Tibial nerve (tissue), 4 donors: Measurements from ENCODE around the gene TES. TPM values are rescaled to one million over a fixed set of nuclear protein-coding genes. Genes with fewer than 3 reads are reported as not detected.
A peak's percentile ranks its signal among the peaks of the same experiment; 100 is the strongest.

Source experiments
- DNase-seq, 2 donors: peaks; one replicate each; pipeline ENCODE4 v3.0.0-alpha.2; 2019; ENCODE audit warnings: low spot score in 2 of 2
- H3K27ac ChIP-seq, 4 donors: fragments of 200-600 bp; sonication (generic) in 3 of 4; one replicate each; pipeline ENCODE4 v1.5.1; 2017 to 2019; ENCODE audit warnings: mild to moderate bottlenecking in 1 of 4
- H3K27me3 ChIP-seq, 2 donors: fragments of 200-600 bp; sonication (generic) in 1 of 2; one replicate each; pipeline versions ENCODE4 v1.5.1 to v1.6.0; 2017 to 2019
- H3K36me3 ChIP-seq, 3 donors: fragments of 200-600 bp; sonication (generic); one replicate each; pipeline ENCODE4 v1.5.1; 2018 to 2019
- H3K4me1 ChIP-seq, 4 donors: fragments of 200-600 bp; sonication (generic) in 3 of 4; one replicate each; pipeline ENCODE4 v1.5.1; 2017 to 2019
- H3K4me3 ChIP-seq, 4 donors: fragments of 200-600 bp; sonication (generic) in 3 of 4; one replicate each; pipeline ENCODE4 v1.5.1; 2017 to 2019; ENCODE audit warnings: mild to moderate bottlenecking in 1 of 4, moderate library complexity in 1 of 4
- H3K9me3 ChIP-seq, 4 donors: fragments of 200-600 bp; sonication (generic) in 3 of 4; one replicate each; pipeline ENCODE4 v1.5.1; 2017 to 2019
- EP300 ChIP-seq, 2 donors: sonication (generic); formaldehyde crosslinking; IDR thresholded peaks; one replicate each; pipeline ENCODE4 v1.6.1; 2017; ENCODE audit warnings: antibody characterized with exemption in 2 of 2, mild to moderate bottlenecking in 1 of 2
- POLR2A ChIP-seq, 2 donors: fragments of 450-650 bp; IDR thresholded peaks; one replicate each; pipeline ENCODE4 v1.6.1; 2017; ENCODE audit warnings: antibody characterized with exemption in 2 of 2, mild to moderate bottlenecking in 2 of 2, moderate library complexity in 2 of 2
- WGBS, 2 donors: methylation state at CpG; one replicate each; pipeline ENCODE4 v1.1.5; 2018; 5-methylcytosine and 5-hydroxymethylcytosine counted together
- total RNA-seq, 4 donors: library from RNA; depleted of rRNA; stranded (reverse); fragments of >200 nt; gene quantifications; one replicate each; pipeline ENCODE4 v1.1.0, GENCODE V29; 2016
- TF ChIP-seq, protein P1 (sequence below), 5 experiments: fragments of 200-600 bp in 3 of 5; fragments of 450-650 bp in 2 of 5; sonication (generic) in 3 of 5; IDR thresholded peaks; one replicate each; pipeline ENCODE4 v1.5.1; 2016 to 2019; ENCODE audit warnings: antibody characterized with exemption in 5 of 5, mild to moderate bottlenecking in 3 of 5, moderate library complexity in 2 of 5

The TES gene
- total RNA-seq, 4 donors from 2014 or later = 18.6 to 28.3 (median 24.2) TPM

DNA sequence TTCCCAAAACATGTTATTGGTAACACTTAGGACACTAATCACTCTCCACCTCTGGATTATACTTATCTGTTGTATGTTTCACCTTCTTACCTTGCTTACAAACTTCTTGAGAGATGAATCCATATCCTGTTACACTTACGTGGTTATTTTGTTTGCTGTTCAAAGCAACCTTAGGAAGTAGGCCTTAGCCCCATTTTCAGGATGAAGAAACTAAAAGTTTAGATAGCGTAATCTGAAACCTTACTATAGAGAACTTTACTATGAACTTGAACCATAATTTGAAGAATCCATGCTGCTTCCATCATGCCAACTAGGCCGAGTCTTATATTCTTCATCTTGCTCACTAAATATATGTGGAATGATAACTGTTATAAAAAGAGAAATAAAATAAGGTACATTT, 4.6 kb downstream of the TES start:
- peaks cover 0 to 46% (median 22%) of the 10 kb centered on the region in 4 donors for H3K4me1 ChIP-seq
- TF ChIP-seq, protein P1, sequence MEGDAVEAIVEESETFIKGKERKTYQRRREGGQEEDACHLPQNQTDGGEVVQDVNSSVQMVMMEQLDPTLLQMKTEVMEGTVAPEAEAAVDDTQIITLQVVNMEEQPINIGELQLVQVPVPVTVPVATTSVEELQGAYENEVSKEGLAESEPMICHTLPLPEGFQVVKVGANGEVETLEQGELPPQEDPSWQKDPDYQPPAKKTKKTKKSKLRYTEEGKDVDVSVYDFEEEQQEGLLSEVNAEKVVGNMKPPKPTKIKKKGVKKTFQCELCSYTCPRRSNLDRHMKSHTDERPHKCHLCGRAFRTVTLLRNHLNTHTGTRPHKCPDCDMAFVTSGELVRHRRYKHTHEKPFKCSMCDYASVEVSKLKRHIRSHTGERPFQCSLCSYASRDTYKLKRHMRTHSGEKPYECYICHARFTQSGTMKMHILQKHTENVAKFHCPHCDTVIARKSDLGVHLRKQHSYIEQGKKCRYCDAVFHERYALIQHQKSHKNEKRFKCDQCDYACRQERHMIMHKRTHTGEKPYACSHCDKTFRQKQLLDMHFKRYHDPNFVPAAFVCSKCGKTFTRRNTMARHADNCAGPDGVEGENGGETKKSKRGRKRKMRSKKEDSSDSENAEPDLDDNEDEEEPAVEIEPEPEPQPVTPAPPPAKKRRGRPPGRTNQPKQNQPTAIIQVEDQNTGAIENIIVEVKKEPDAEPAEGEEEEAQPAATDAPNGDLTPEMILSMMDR (IDR thresholded peaks at IDR 0.05) = no peak
- no peak for TF ChIP-seq POLR2A (IDR thresholded peaks at IDR 0.05)
- no peak for TF ChIP-seq EP300 (IDR thresholded peaks at IDR 0.05)
- H3K9me3 ChIP-seq = no peaks in the 10 kb centered on the region
- H3K27ac ChIP-seq = peak overlapping the region in 1 of 4 donors; percentile 88
- DNase-seq = no peak
- 96 to 99% methylated on average over 3 of the region's 3 CpGs for WGBS, 2 donors
- peaks cover 0 to 36% of the 10 kb centered on the region in 2 donors for H3K27me3 ChIP-seq
- no peaks in the 10 kb centered on the region for H3K36me3 ChIP-seq
- H3K4me3 ChIP-seq = no peak overlapping the region

DNA sequence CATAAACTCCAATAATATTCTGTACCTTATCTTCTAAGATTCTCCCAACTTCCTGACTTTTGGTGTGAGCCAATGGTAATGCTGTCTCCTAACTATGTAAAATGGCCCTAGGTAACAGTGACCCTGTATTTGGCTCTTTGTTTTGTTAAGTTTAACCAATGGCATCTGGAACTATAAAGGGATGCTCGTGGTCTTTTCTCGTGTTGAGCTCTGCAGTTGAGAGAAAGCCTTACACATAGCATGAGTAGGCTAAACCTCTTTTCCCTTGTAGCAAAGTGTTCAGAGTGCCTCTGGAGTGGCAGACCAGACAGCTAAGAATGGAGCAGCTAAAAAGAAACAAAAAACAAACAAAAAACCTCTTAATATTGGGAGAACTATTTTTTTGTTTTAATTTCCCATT, 5.2 kb downstream of the TES start:
- Histone ChIP-seq H3K27me3 (peaks cover 0 to 36% of the 10 kb centered on the region in 2 donors), H3K4me1 (peaks cover 0 to 40% (median 22%) of the 10 kb centered on the region in 4 donors), H3K4me3 (no peak overlapping the region), H3K9me3 (no peaks in the 10 kb centered on the region), H3K36me3 (no peaks in the 10 kb centered on the region), H3K27ac (no peak overlapping the region)
- no peak for DNase-seq
- TF ChIP-seq, protein P1 (IDR thresholded peaks at IDR 0.05) = no peak
- TF ChIP-seq EP300 (IDR thresholded peaks at IDR 0.05) (no peak), POLR2A (IDR thresholded peaks at IDR 0.05) (no peak)
- WGBS, 2 donors = 63 to 89% methylated on average over 2 of the region's 2 CpGs

DNA sequence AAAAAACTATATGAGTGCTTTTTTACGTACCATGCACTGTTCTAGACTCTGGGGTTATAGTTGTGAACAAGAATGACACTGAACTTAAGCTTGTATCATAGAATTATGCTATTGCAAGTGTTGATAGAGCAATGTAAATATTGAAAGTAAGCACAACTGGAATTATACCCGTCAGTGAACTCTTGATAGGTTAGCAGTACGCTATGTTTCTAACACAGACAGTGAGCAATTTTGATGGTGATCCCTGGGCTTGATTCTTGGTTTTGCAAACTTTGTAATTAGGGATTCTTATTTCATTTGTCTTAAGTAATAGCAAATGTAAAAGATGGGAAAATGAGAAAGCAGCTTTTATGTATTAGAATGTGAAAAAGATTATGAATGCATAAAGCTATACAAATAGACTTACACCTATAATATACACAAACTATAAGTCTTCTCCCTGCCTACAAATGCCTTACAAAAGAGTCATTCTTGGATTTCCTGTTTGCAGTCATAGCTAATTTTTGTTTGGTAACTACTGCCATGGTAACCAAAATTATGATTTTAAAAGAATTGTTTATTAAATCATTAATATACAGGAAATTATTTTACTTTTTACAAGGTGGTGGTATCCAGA, 6.7 kb downstream of the TES start:
- H3K27ac ChIP-seq = no peak overlapping the region
- TF ChIP-seq, protein P1 (IDR thresholded peaks at IDR 0.05) = no peak
- TF ChIP-seq POLR2A (IDR thresholded peaks at IDR 0.05) = no peak
- no peak for TF ChIP-seq EP300 (IDR thresholded peaks at IDR 0.05)

DNA sequence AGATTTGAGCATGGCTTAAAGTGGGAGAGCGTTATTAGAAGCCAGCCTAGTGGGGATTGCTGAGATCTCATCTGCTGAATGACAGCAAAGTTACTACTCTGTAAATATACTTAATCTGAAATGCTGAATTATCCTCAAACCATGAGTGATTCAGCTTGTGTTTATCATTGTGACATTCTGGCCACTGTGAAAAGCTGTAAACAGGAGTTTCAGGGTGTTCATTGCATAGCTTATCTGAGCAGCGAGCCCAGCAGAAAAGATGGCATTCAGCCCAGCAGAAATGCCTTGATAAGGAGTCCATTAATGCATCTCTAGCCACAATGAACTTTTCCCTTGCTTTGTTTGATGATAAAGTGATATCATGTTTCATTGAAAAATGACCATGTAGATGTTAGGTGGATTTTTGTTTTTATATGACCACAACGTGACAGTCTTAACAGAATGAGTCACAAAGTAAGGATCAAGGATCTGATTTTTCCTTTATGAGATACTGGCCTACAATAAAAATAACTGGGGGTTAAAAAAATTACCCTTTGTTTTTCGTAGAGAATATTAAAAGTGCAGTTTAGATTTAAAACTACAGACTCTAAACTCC, 7.8 kb downstream of the TES start:
- Histone ChIP-seq H3K27ac (peak overlapping the region in 1 of 4 donors; percentile 39), H3K27me3 (peaks cover 0 to 14% of the 10 kb centered on the region in 2 donors), H3K36me3 (no peaks in the 10 kb centered on the region), H3K4me1 (peaks cover 0 to 25% (median 7%) of the 10 kb centered on the region in 4 donors), H3K9me3 (no peaks in the 10 kb centered on the region), H3K4me3 (no peak overlapping the region)
- DNase-seq = no peak
- no peak for TF ChIP-seq EP300 (IDR thresholded peaks at IDR 0.05)
- TF ChIP-seq, protein P1 (IDR thresholded peaks at IDR 0.05) = no peak
- no peak for TF ChIP-seq POLR2A (IDR thresholded peaks at IDR 0.05)
- WGBS, 2 donors = 66 to 74% methylated on average over 4 of the region's 4 CpGs

More for the DNA sequence above, 6.7 kb downstream of the TES start:
- WGBS, 2 donors = 85 to 92% methylated on average over 3 of the region's 3 CpGs
- no peak for DNase-seq
- Histone ChIP-seq H3K9me3 (no peaks in the 10 kb centered on the region), H3K4me1 (peaks cover 0 to 32% (median 14%) of the 10 kb centered on the region in 4 donors), H3K4me3 (no peak overlapping the region), H3K27me3 (peaks cover 0 to 23% of the 10 kb centered on the region in 2 donors), H3K36me3 (no peaks in the 10 kb centered on the region)

DNA sequence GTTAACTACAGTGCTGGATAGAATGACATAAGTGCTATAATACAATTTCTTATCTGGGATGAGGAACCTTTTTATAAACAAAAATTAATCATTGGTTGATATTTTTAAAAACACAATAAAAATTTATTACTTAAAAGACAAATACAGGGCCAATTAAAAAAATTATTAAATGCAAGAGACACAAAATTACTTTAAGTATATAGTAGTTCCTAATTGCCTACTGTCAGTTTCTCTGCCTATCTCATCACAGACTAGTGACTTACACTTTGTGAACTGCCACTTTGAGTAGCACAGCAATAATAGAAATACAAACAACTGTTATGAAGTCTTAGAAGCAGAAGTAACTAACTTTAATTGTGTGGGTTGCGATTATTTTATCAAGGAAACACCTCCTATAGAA, 8.4 kb downstream of the TES start:
- DNase-seq = no peak
- H3K9me3 ChIP-seq = no peaks in the 10 kb centered on the region
- H3K27ac ChIP-seq = no peak overlapping the region
- H3K36me3 ChIP-seq = no peaks in the 10 kb centered on the region
- no peak for TF ChIP-seq EP300 (IDR thresholded peaks at IDR 0.05)
- TF ChIP-seq, protein P1 (IDR thresholded peaks at IDR 0.05) = no peak
- TF ChIP-seq POLR2A (IDR thresholded peaks at IDR 0.05) = no peak
- peaks cover 0 to 19% (median 4%) of the 10 kb centered on the region in 4 donors for H3K4me1 ChIP-seq
- WGBS, 2 donors = 0 to 93% methylated on average over 1 of the region's 1 CpG
- peaks cover 0 to 8% of the 10 kb centered on the region in 2 donors for H3K27me3 ChIP-seq
- H3K4me3 ChIP-seq = no peak overlapping the region
